Endodermal cell (in vitro differentiated cells): Measurements from ENCODE around the gene TMTC4. TPM values are rescaled to one million over a fixed set of nuclear protein-coding genes. Genes with fewer than 3 reads are reported as not detected.
"Not testable (repeated sequence)": the region's sequence is repeated elsewhere in the genome, so short reads cannot be mapped to it uniquely, and the experiment has no call there.

Experiments used
- DNase-seq: peaks from one replicate; pipeline ENCODE4 v3.0.0-alpha.2; 2017
- H3K27ac ChIP-seq: 2 replicates; pipeline ENCODE4 v1.5.1; 2013; ENCODE audit warnings: mild to moderate bottlenecking, low read depth, low read length, moderate library complexity
- H3K27me3 ChIP-seq: 2 replicates; pipeline ENCODE4 v1.6.1; 2013; ENCODE audit warnings: mild to moderate bottlenecking, low read length, moderate library complexity; ENCODE audit not compliant: insufficient read depth, control insufficient read depth, poor library complexity, severe bottlenecking
- H3K36me3 ChIP-seq: 2 replicates; pipeline ENCODE4 v1.7.0; 2013; ENCODE audit warnings: mild to moderate bottlenecking, low read length, moderate library complexity; ENCODE audit not compliant: control insufficient read depth, insufficient read depth
- H3K4me1 ChIP-seq: one replicate; pipeline ENCODE4 v1.7.0; 2013; ENCODE audit warnings: low read length; ENCODE audit not compliant: control insufficient read depth, insufficient read depth
- H3K4me3 ChIP-seq: 2 replicates; pipeline ENCODE4 v1.5.1; 2013; ENCODE audit warnings: mild to moderate bottlenecking, low read length, moderate library complexity
- H3K9ac ChIP-seq: 2 replicates; pipeline ENCODE4 v1.6.1; 2013; ENCODE audit warnings: mild to moderate bottlenecking, low read length, moderate library complexity; ENCODE audit not compliant: poor library complexity, severe bottlenecking; ENCODE audit errors: extremely low read depth
- H3K9me3 ChIP-seq: 2 replicates; pipeline ENCODE4 v1.6.1; 2013; ENCODE audit warnings: mild to moderate bottlenecking, low read length, moderate library complexity; ENCODE audit not compliant: control insufficient read depth
- H3K27ac Mint-ChIP-seq: 2 replicates; pipeline ENCODE4 v1.8.0; 2020; ENCODE audit warnings: mixed read lengths
- H3K27me3 Mint-ChIP-seq: 2 replicates; pipeline ENCODE4 v1.8.0; 2021; ENCODE audit warnings: mild to moderate bottlenecking, mixed read lengths; ENCODE audit not compliant: insufficient read depth
- H3K36me3 Mint-ChIP-seq: 2 replicates; pipeline ENCODE4 v1.8.0; 2020; ENCODE audit warnings: low read depth, mixed read lengths
- H3K4me1 Mint-ChIP-seq: 2 replicates; pipeline ENCODE4 v1.8.0; 2020; ENCODE audit warnings: mixed read lengths
- H3K4me3 Mint-ChIP-seq: 2 replicates; pipeline ENCODE4 v1.8.0; 2020; ENCODE audit warnings: mild to moderate bottlenecking, moderate library complexity, mixed read lengths
- H3K9me3 Mint-ChIP-seq: 2 replicates; pipeline ENCODE4 v1.8.0; 2020; ENCODE audit warnings: mild to moderate bottlenecking, mixed read lengths
- WGBS, 2 experiments: methylation state at CpG; one replicate each; pipeline versions ENCODE4 v1.1.5 to v1.1.7; 2013; ENCODE audit warnings: missing lambda C conversion rate in 2 of 2, mixed read lengths in 1 of 2; ENCODE audit not compliant: insufficient coverage in 1 of 2, insufficient read length in 1 of 2; 5-methylcytosine and 5-hydroxymethylcytosine counted together
- total RNA-seq, 2 donors: library from RNA; stranded (reverse); fragmentation: NEBNext Ultra II Directional in 1 of 2; extraction: Animal tissue kit (Norgen Biotek cat#: 25700) in 1 of 2; gene quantifications; 2 replicates in 1 of 2; 3 replicates in 1 of 2; pipeline ENCODE4 v1.2.1, GENCODE V29; 2021
- TF ChIP-seq, protein P1 (sequence below): fragments of 200-600 bp; sonication (generic); conservative IDR thresholded peaks from 2 replicates; pipeline ENCODE4 v1.5.0; 2021; ENCODE audit warnings: antibody characterized with exemption, mild to moderate bottlenecking

Gene TMTC4
- total RNA-seq, 2 donors from 2014 or later, result 29.8 to 40.0 TPM

DNA sequence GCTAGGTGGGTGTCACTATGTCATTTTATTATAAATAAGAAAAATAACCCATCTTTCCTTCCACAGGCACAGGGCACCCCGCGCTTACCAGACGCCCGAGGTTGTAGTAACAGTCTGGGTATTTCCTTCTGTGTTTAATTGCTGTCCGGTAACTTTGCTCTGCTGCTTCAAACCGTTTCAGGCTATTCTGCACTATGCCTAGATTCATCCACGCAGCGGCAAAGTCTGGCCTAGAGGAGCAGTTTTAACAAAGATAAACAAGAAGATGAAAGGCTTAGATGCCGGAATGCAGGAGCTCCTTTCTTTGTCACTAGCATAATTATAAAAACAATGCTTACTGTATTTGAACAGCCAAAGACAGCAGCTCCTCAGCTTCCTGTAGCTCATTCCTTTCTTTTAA lies 49.1 kb downstream of the TMTC4 start:
- Histone ChIP-seq H3K27me3 (no peaks in the 10 kb centered on the region), H3K4me1 (no peaks in the 10 kb centered on the region), H3K4me3 (no peak overlapping the region), H3K9ac (no peak overlapping the region), H3K27ac (peak overlapping the region; percentile 24), H3K36me3 (peaks cover 55% of the 10 kb centered on the region), H3K9me3 (peaks cover 9% of the 10 kb centered on the region)
- Mint-ChIP-seq H3K4me1 (peaks cover 8% of the 10 kb centered on the region), H3K4me3 (no peak overlapping the region), H3K27me3 (no peaks in the 10 kb centered on the region), H3K9me3 (peaks cover 4% of the 10 kb centered on the region), H3K27ac (no peak overlapping the region), H3K36me3 (peaks cover 85% of the 10 kb centered on the region)
- no peak for DNase-seq
- WGBS, 2 experiments, result 70 to 90% methylated on average over 4 to 9 of the region's 9 CpGs
- TF ChIP-seq, protein P1, sequence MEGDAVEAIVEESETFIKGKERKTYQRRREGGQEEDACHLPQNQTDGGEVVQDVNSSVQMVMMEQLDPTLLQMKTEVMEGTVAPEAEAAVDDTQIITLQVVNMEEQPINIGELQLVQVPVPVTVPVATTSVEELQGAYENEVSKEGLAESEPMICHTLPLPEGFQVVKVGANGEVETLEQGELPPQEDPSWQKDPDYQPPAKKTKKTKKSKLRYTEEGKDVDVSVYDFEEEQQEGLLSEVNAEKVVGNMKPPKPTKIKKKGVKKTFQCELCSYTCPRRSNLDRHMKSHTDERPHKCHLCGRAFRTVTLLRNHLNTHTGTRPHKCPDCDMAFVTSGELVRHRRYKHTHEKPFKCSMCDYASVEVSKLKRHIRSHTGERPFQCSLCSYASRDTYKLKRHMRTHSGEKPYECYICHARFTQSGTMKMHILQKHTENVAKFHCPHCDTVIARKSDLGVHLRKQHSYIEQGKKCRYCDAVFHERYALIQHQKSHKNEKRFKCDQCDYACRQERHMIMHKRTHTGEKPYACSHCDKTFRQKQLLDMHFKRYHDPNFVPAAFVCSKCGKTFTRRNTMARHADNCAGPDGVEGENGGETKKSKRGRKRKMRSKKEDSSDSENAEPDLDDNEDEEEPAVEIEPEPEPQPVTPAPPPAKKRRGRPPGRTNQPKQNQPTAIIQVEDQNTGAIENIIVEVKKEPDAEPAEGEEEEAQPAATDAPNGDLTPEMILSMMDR, result no peak

DNA sequence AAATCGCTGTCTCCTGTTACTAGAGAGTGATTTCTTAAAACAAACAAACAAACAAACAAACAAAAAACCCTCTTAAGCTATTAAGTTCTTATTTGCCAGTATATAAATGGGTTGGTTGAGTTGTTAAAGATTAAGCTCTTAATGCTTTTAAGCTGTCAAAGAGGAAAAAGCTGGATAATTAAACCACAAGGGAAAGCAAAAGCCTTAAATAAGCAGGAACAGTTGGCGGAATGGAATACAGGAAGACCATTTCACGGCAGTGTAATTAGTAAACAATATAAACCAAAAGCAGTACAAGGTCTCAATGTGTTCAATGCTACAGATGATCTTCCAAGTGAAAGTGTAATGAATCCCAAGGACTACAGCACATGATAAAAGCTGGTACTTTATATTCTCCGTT lies 53.8 kb downstream of the TMTC4 start:
- no peak overlapping the region for H3K4me3 ChIP-seq
- Mint-ChIP-seq H3K4me3 (no peak overlapping the region), H3K27ac (no peak overlapping the region), H3K9me3 (peaks cover 34% of the 10 kb centered on the region), H3K36me3 (peaks cover 68% of the 10 kb centered on the region), H3K27me3 (no peaks in the 10 kb centered on the region), H3K4me1 (peaks cover 6% of the 10 kb centered on the region)
- whole genome bisulfite sequencing, 2 experiments, result 95 to 99% methylated on average over 2 to 4 of the region's 4 CpGs
- H3K36me3 ChIP-seq, result peaks cover 51% of the 10 kb centered on the region
- H3K9me3 ChIP-seq, result peaks cover 38% of the 10 kb centered on the region
- no peak overlapping the region for H3K27ac ChIP-seq
- TF ChIP-seq, protein P1, result no peak
- no peak for DNase-seq
- H3K9ac ChIP-seq, result no peak overlapping the region
- no peaks in the 10 kb centered on the region for H3K27me3 ChIP-seq
- no peaks in the 10 kb centered on the region for H3K4me1 ChIP-seq

DNA sequence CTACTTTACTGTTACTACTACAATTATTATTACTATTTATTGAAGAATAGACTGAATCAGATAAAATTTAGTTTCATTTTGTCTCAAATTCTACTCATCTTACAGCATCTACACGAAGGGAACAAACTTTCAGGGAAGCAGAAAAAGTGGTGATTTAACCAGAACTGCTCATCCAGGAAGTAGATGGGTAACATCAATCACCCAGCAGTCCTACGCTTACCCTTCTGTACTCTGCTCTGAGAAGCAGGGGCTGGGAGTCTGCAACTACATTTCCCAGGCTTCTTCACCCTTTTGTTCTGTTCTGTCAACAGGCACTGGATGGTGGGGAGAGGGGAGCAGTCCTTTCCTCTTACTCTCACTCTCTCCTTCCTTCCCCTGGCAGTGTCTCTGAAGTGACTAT lies 54.7 kb downstream of the TMTC4 start:
- Histone ChIP-seq H3K27ac (no peak overlapping the region), H3K4me3 (no peak overlapping the region), H3K36me3 (peaks cover 43% of the 10 kb centered on the region), H3K4me1 (no peaks in the 10 kb centered on the region), H3K27me3 (no peaks in the 10 kb centered on the region), H3K9me3 (peaks cover 38% of the 10 kb centered on the region), H3K9ac (no peak overlapping the region)
- 100% methylated on average over 1 to 2 of the region's 2 CpGs for WGBS, 2 experiments
- Mint-ChIP-seq H3K27me3 (no peaks in the 10 kb centered on the region), H3K27ac (no peak overlapping the region), H3K4me3 (no peak overlapping the region), H3K36me3 (peaks cover 60% of the 10 kb centered on the region), H3K4me1 (peaks cover 2% of the 10 kb centered on the region), H3K9me3 (peaks cover 34% of the 10 kb centered on the region)
- TF ChIP-seq, protein P1, result no peak
- no peak for DNase-seq

DNA sequence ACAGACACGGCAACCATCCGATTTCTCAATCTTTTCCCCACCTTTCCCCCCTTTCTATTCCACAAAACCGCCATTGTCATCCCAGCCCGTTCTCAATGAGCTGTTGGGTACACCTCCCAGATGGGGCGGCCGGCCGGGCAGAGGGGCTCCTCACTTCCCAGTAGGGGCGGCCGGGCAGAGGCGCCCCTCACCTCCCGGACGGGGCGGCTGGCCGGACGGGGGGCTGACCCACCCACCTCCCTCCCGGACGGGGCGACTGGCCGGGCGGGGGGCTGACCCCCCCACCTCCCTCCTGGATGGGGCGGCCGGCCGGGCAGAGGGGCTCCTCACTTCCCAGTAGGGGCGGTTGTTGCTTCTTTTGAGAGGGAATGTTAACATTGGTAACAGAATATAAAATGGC lies 55.7 kb downstream of the TMTC4 start:
- Histone ChIP-seq H3K9me3 (peaks cover 38% of the 10 kb centered on the region), H3K36me3 (peaks cover 35% of the 10 kb centered on the region)
- not testable (repeated sequence) for H3K4me3 ChIP-seq, H3K4me3 Mint-ChIP-seq, H3K27me3 ChIP-seq, H3K27ac ChIP-seq, DNase-seq, H3K4me1 ChIP-seq, H3K27me3 Mint-ChIP-seq, H3K9ac ChIP-seq, H3K27ac Mint-ChIP-seq, H3K4me1 Mint-ChIP-seq
- peaks cover 34% of the 10 kb centered on the region for H3K9me3 Mint-ChIP-seq
- peaks cover 55% of the 10 kb centered on the region for H3K36me3 Mint-ChIP-seq
- 100% methylated on average over 3 of the region's 24 CpGs; no CpG with 5 or more reads in 1 of the 2 experiments for WGBS, 2 experiments
